HG02970 (cell line): ENCODE measurements around the gene C14orf119.

ENCODE experiments used
- ATAC-seq: cut with Tn5 transposase; IDR thresholded peaks from one replicate; pipeline ENCODE4 v1.9.1; 2021; ENCODE audit warnings: mild to moderate bottlenecking, moderate library complexity, moderate number of reproducible peaks; ENCODE audit not compliant: unreplicated experiment, low FRiP score

The C14orf119 gene

GRCh38 chr14:23124337-23124954 is 29.1 kb downstream of the C14orf119 start:
- no peak for ATAC-seq

- ATAC-seq: no peak
Observed at GRCh38 chr14:23125011-23125410, 29.7 kb downstream of the C14orf119 start.

GRCh38 chr14:23125933-23126524 is 30.7 kb downstream of the C14orf119 start:
- no peak for ATAC-seq

GRCh38 chr14:23126548-23127278 is 31.4 kb downstream of the C14orf119 start:
- ATAC-seq: no peak

GRCh38 chr14:23127861-23128260 is 32.6 kb downstream of the C14orf119 start:
- ATAC-seq: no peak

GRCh38 chr14:23128969-23129758 is 33.9 kb downstream of the C14orf119 start:
- ATAC-seq: no peak

GRCh38 chr14:23129759-23130316 is 34.5 kb downstream of the C14orf119 start:
- ATAC-seq: no peak

- ATAC-seq: no peak
Observed at GRCh38 chr14:23130871-23131270, 35.6 kb downstream of the C14orf119 start.

- no peak for ATAC-seq
Observed at GRCh38 chr14:23131482-23131881, 36.2 kb downstream of the C14orf119 start.

GRCh38 chr14:23132970-23133369 is 37.7 kb downstream of the C14orf119 start:
- no peak for ATAC-seq

GRCh38 chr14:23136566-23137133 is 41.3 kb downstream of the C14orf119 start:
- no peak for ATAC-seq

- no peak for ATAC-seq
Observed at GRCh38 chr14:23137192-23137812, 42.0 kb downstream of the C14orf119 start.

- no peak for ATAC-seq
Observed at GRCh38 chr14:23137813-23138535, 42.7 kb downstream of the C14orf119 start.

- no peak for ATAC-seq
Observed at GRCh38 chr14:23139874-23140273, 44.6 kb downstream of the C14orf119 start.

GRCh38 chr14:23140371-23140770 is 45.1 kb downstream of the C14orf119 start:
- ATAC-seq: no peak

GRCh38 chr14:23141706-23142444 is 46.6 kb downstream of the C14orf119 start:
- no peak for ATAC-seq

GRCh38 chr14:23142826-23143225 is 47.5 kb downstream of the C14orf119 start:
- ATAC-seq: no peak

GRCh38 chr14:23143911-23144310 is 48.6 kb downstream of the C14orf119 start:
- no peak for ATAC-seq
